Kidney (tissue), 14 donors: ENCODE measurements around the gene DUSP9. TPM values are rescaled to one million over a fixed set of nuclear protein-coding genes. Genes with fewer than 3 reads are reported as not detected.

Experiments used
- DNase-seq, 5 donors: peaks; one replicate each; pipeline ENCODE4 v3.0.0-alpha.2; 2013 to 2020
- FAIRE-seq: peaks from 2 replicates; lab custom pipeline; 2012; peaks lifted over from hg19 to GRCh38; lab: Jason Lieb, UNC
- H3K27ac ChIP-seq, 2 donors: one replicate each; pipeline ENCODE4 v1.7.0; 2013; ENCODE audit warnings: low read depth in 2 of 2, low read length in 2 of 2, inconsistent platforms in 1 of 2
- H3K27me3 ChIP-seq: one replicate; pipeline ENCODE4 v1.7.1; 2013; ENCODE audit warnings: low read length, inconsistent platforms; ENCODE audit not compliant: control insufficient read depth, insufficient read depth
- H3K36me3 ChIP-seq, 3 donors: one replicate each; pipeline versions ENCODE4 v1.7.0 to v1.7.1; 2013; ENCODE audit warnings: low read length in 3 of 3, control low read depth in 1 of 3, inconsistent platforms in 1 of 3; ENCODE audit not compliant: insufficient read depth in 3 of 3, control insufficient read depth in 2 of 3
- H3K4me1 ChIP-seq, 3 donors: one replicate each; pipeline versions ENCODE4 v1.7.0 to v1.7.1; 2013; ENCODE audit warnings: low read length in 3 of 3, inconsistent platforms in 1 of 3, low read depth in 1 of 3; ENCODE audit not compliant: control insufficient read depth in 2 of 3, insufficient read depth in 2 of 3
- H3K4me3 ChIP-seq, 3 donors: one replicate each; pipeline versions ENCODE4 v1.7.0 to v1.8.1; 2013; ENCODE audit warnings: low read length in 3 of 3, control low read depth in 1 of 3, inconsistent platforms in 1 of 3
- H3K9ac ChIP-seq, 3 donors: one replicate each; pipeline versions ENCODE4 v1.7.0 to v1.7.1; 2013; ENCODE audit warnings: low read length in 3 of 3, control low read depth in 1 of 3, inconsistent platforms in 1 of 3
- H3K9me3 ChIP-seq, 3 donors: one replicate each; pipeline versions ENCODE4 v1.7.0 to v1.7.1; 2013; ENCODE audit warnings: low read length in 3 of 3, control low read depth in 1 of 3, inconsistent platforms in 1 of 3; ENCODE audit not compliant: control insufficient read depth in 2 of 3, insufficient read depth in 1 of 3
- intact Hi-C: fragments of 100-400 bp; cut with DNase I; formaldehyde crosslinking; loops from one replicate; pipeline ENCODE4 v1.11.1; 2022
- polyA plus RNA-seq: library from polyadenylated mRNA; stranded (reverse); fragments of 350-450 nt; fragmentation: Illumina TruSeq; extraction: RNeasy Lipid Tissue Mini Kit (QIAGEN cat#74804); gene quantifications from one replicate; pipeline ENCODE4 v1.2.3, GENCODE V29; 2014; ENCODE audit warnings: low read depth, low replicate concordance; ENCODE audit not compliant: insufficient read depth
- total RNA-seq: library from RNA; stranded (reverse); fragmentation: NEBNext Ultra II Directional; extraction: Animal tissue kit (Norgen Biotek cat#: 25700); gene quantifications from one replicate; pipeline ENCODE4 v1.2.1, GENCODE V29; 2021
- TF ChIP-seq, protein P1 (sequence below): IDR thresholded peaks from 3 replicates; pipeline ENCODE4 v1.5.1; 2012; ENCODE audit warnings: mild to moderate bottlenecking, moderate library complexity, borderline replicate concordance; ENCODE audit not compliant: insufficient read depth; ENCODE audit errors: extremely low read depth
- donor health status: control.
- donor health status: control.
- donor health status: control.
- donor health status: control.
- donor health status: control.
- donor health status: DM: yes; HTN: yes; CAD: no.
- donor health status: Normal renal cell carcinoma (clear cell type).

Gene DUSP9
- total and polyA plus RNA-seq, 2 donors from 2014 or later, result 4.7 to 81.4 TPM

- Histone ChIP-seq H3K4me3 (no peak overlapping the region), H3K27me3 (no peaks in the 10 kb centered on the region), H3K9ac (no peak overlapping the region), H3K36me3 (no peaks in the 10 kb centered on the region), H3K4me1 (peaks cover 0 to 4% (median 0%) of the 10 kb centered on the region in 3 donors), H3K27ac (no peak overlapping the region), H3K9me3 (no peaks in the 10 kb centered on the region)
- FAIRE-seq (no peak), DNase-seq (peak; percentile 46 to 78 (median 69))
- TF ChIP-seq, protein P1, sequence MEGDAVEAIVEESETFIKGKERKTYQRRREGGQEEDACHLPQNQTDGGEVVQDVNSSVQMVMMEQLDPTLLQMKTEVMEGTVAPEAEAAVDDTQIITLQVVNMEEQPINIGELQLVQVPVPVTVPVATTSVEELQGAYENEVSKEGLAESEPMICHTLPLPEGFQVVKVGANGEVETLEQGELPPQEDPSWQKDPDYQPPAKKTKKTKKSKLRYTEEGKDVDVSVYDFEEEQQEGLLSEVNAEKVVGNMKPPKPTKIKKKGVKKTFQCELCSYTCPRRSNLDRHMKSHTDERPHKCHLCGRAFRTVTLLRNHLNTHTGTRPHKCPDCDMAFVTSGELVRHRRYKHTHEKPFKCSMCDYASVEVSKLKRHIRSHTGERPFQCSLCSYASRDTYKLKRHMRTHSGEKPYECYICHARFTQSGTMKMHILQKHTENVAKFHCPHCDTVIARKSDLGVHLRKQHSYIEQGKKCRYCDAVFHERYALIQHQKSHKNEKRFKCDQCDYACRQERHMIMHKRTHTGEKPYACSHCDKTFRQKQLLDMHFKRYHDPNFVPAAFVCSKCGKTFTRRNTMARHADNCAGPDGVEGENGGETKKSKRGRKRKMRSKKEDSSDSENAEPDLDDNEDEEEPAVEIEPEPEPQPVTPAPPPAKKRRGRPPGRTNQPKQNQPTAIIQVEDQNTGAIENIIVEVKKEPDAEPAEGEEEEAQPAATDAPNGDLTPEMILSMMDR, result no peak
- intact Hi-C loops, result no loop called here
Measured at GRCh38 chrX:153685751-153686696, 39.0 kb downstream of the DUSP9 start.

DNA sequence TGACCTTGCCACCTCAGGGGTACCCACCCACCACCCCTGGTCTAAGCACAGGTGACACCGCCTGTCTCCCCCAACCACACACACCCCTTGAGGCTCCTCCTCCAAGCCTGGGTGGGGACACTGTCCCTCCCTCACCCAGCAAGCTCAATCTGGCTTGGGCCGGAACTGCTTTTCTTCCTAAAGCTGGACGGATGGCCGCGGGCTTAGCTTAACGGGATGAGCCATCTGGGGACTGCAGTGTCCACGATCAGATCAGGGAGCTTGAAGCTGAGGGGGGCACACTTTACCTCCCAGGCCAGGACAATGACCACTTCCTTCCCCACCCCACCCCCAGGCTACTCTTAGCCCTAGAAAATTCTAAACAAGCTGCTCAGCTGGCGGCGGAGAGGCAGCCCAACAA is 39.7 kb downstream of the DUSP9 start:
- Histone ChIP-seq H3K9me3 (no peaks in the 10 kb centered on the region), H3K9ac (no peak overlapping the region), H3K4me3 (no peak overlapping the region), H3K4me1 (peaks cover 0 to 4% (median 0%) of the 10 kb centered on the region in 3 donors), H3K27ac (no peak overlapping the region), H3K27me3 (no peaks in the 10 kb centered on the region), H3K36me3 (no peaks in the 10 kb centered on the region)
- intact Hi-C loops, result no loop called here
- TF ChIP-seq, protein P1, result no peak
- FAIRE-seq (no peak), DNase-seq (peak in 3 of 5 donors; percentile 68 to 80 (median 73))

- DNase-seq, result peak; percentile 73 to 91 (median 86)
- intact Hi-C loops, result no loop called here
- no peak within 1 kb of the TSS for H3K27ac ChIP-seq
- no peak within 1 kb of the TSS for H3K9ac ChIP-seq
- no peaks in the 10 kb centered on the region for H3K27me3 ChIP-seq
- no peaks in the 10 kb centered on the region for H3K36me3 ChIP-seq
- no peak for FAIRE-seq
- H3K4me3 ChIP-seq, result no peak within 1 kb of the TSS
- TF ChIP-seq, protein P1, result peak; percentile 25
- no peaks in the 10 kb centered on the region for H3K9me3 ChIP-seq
- peaks cover 0 to 4% (median 0%) of the 10 kb centered on the region in 3 donors for H3K4me1 ChIP-seq
Measured at GRCh38 chrX:153687121-153688039, 40.4 kb downstream of the DUSP9 start, which contains the start of gene SLC6A8. SLC6A8 (plus strand) TSS chrX:153687926; CDS start chrX:153688575, 649 bp downstream.
